ENCODE measurements around the gene DDC. TPM values are rescaled to one million over a fixed set of nuclear protein-coding genes. Genes with fewer than 3 reads are reported as not detected.
"Not testable (repeated sequence)": the region's sequence is repeated elsewhere in the genome, so short reads cannot be mapped to it uniquely, and the experiment has no call there.

The DDC gene
- total RNA-seq, 1 experiment from 2014 or later, result not detected

DNA sequence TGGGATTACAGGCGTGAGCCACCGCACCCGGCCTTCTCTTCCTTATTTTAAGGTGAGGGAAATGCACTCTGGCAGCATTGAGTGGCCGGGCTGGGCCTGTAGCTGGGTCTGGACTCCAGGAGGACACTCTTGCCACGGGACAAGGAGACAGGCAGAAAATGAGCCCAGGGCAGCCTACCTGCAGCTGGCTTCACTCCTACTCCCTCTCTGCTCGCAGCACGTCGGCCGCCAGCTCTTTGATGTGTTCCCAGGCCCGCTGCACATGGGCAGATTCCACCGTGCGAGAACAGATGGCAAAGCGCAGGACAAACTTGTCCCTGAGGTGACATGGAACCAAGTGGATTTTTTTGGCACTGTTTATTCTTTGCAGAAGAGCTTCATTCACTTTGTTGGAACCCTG is 102.2 kb downstream of the DDC start:
- Histone ChIP-seq H3K4me1 (replicated peaks; ENCODE audit: insufficient read depth) (peaks cover 4% of the 10 kb centered on the region), H3K9me2 (ENCODE audit: insufficient read depth) (no peaks in the 10 kb centered on the region), H3K27ac (no peak overlapping the region), H3K4me2 (no peak overlapping the region), H3K36me3 (ENCODE audit: low read depth) (no peaks in the 10 kb centered on the region), H3K4me3 (no peak overlapping the region), H3K79me2 (ENCODE audit: low read depth) (no peaks in the 10 kb centered on the region), H3K27me3 (ENCODE audit: insufficient read depth, low read depth) (no peaks in the 10 kb centered on the region), H2AFZ (no peak overlapping the region), H3F3A (ENCODE audit: insufficient read depth, low read depth) (no peaks in the 10 kb centered on the region), H3K9me3 (ENCODE audit: insufficient read depth, low read depth) (no peaks in the 10 kb centered on the region), H4K20me1 (ENCODE audit: insufficient read depth) (no peaks in the 10 kb centered on the region)
- no TSS peak for BruUV-seq (replicated peaks)
- TF ChIP-seq CTCF (conservative IDR thresholded peaks at IDR 0.05) (no peak), EZH2 (IDR thresholded peaks at IDR 0.05; ENCODE audit: low read depth) (no peak)
- intact Hi-C loops (cut with micrococcal nuclease; ENCODE audit: unreplicated experiment), result loop anchor here (10.0 kb wide), 1 partner anchor 902 kb away; no protein-coding TSS in a partner anchor
- POLR2A ChIA-PET (ENCODE audit: unreplicated experiment), result no interaction called here
- no peak for DNase-seq
- CTCF ChIA-PET, result no interaction called here

GRCh38 chr7:50462361-50462760 is 102.8 kb downstream of the DDC start:
- Histone ChIP-seq H3K36me3 (ENCODE audit: low read depth) (no peaks in the 10 kb centered on the region), H3K79me2 (ENCODE audit: low read depth) (no peaks in the 10 kb centered on the region), H3K9me3 (ENCODE audit: insufficient read depth, low read depth) (no peaks in the 10 kb centered on the region), H3K4me2 (no peak overlapping the region), H3K9me2 (ENCODE audit: insufficient read depth) (no peaks in the 10 kb centered on the region), H2AFZ (no peak overlapping the region), H3K27ac (no peak overlapping the region), H3K4me1 (replicated peaks; ENCODE audit: insufficient read depth) (no peaks in the 10 kb centered on the region), H3K27me3 (ENCODE audit: insufficient read depth, low read depth) (no peaks in the 10 kb centered on the region), H3K4me3 (no peak overlapping the region), H3F3A (ENCODE audit: insufficient read depth, low read depth) (no peaks in the 10 kb centered on the region), H4K20me1 (ENCODE audit: insufficient read depth) (no peaks in the 10 kb centered on the region)
- no TSS peak for BruUV-seq (replicated peaks)
- intact Hi-C loops (cut with micrococcal nuclease; ENCODE audit: unreplicated experiment), result loop anchor here (10.0 kb wide), 1 partner anchor 902 kb away; no protein-coding TSS in a partner anchor
- POLR2A ChIA-PET (ENCODE audit: unreplicated experiment), result no interaction called here
- DNase-seq, result no peak
- CTCF ChIA-PET, result no interaction called here
- TF ChIP-seq EZH2 (IDR thresholded peaks at IDR 0.05; ENCODE audit: low read depth) (no peak), CTCF (conservative IDR thresholded peaks at IDR 0.05) (no peak)

- ChIA-PET POLR2A (ENCODE audit: unreplicated experiment) (no interaction called here), CTCF (no interaction called here)
Measured at GRCh38 chr7:50461695-50462094, 103.5 kb downstream of the DDC start.

GRCh38 chr7:50459183-50459582 is 106.0 kb downstream of the DDC start:
- H2AFZ ChIP-seq; H3K4me2 ChIP-seq; DNase-seq; H4K20me1 ChIP-seq (ENCODE audit: insufficient read depth); H3K79me2 ChIP-seq (ENCODE audit: low read depth); H3F3A ChIP-seq (ENCODE audit: insufficient read depth, low read depth); H3K27ac ChIP-seq; intact Hi-C loops (cut with micrococcal nuclease; ENCODE audit: unreplicated experiment); H3K9me3 ChIP-seq (ENCODE audit: insufficient read depth, low read depth); H3K4me1 ChIP-seq (replicated peaks; ENCODE audit: insufficient read depth); H3K36me3 ChIP-seq (ENCODE audit: low read depth); POLR2A ChIA-PET (ENCODE audit: unreplicated experiment); H3K9me2 ChIP-seq (ENCODE audit: insufficient read depth); H3K4me3 ChIP-seq; BruUV-seq (replicated peaks); CTCF ChIA-PET: not testable (repeated sequence)
- peaks cover 11% of the 10 kb centered on the region; the same call in 1 of the 2 replicates for H3K27me3 ChIP-seq (ENCODE audit: insufficient read depth, low read depth)

More at GRCh38 chr7:50461695-50462094, 103.5 kb downstream of the DDC start:
- H3K27me3 ChIP-seq (ENCODE audit: insufficient read depth, low read depth), result no peaks in the 10 kb centered on the region
- H3K4me2 ChIP-seq, result no peak overlapping the region
- intact Hi-C loops (cut with micrococcal nuclease; ENCODE audit: unreplicated experiment), result loop anchor here (10.0 kb wide), 1 partner anchor 903 kb away; no protein-coding TSS in a partner anchor
- H3K27ac ChIP-seq, result no peak overlapping the region
- H2AFZ ChIP-seq, result no peak overlapping the region
- DNase-seq, result no peak
- H3F3A ChIP-seq (ENCODE audit: insufficient read depth, low read depth), result no peaks in the 10 kb centered on the region
- no peaks in the 10 kb centered on the region for H3K4me1 ChIP-seq (replicated peaks; ENCODE audit: insufficient read depth)
- H3K9me2 ChIP-seq (ENCODE audit: insufficient read depth), result no peaks in the 10 kb centered on the region
- no peaks in the 10 kb centered on the region for H3K9me3 ChIP-seq (ENCODE audit: insufficient read depth, low read depth)
- no TSS peak for BruUV-seq (replicated peaks)
- no peak overlapping the region for H3K4me3 ChIP-seq
- H4K20me1 ChIP-seq (ENCODE audit: insufficient read depth), result no peaks in the 10 kb centered on the region
- no peak for TF ChIP-seq EZH2 (IDR thresholded peaks at IDR 0.05; ENCODE audit: low read depth)
- no peak for TF ChIP-seq CTCF (conservative IDR thresholded peaks at IDR 0.05)
- no peaks in the 10 kb centered on the region for H3K36me3 ChIP-seq (ENCODE audit: low read depth)
- H3K79me2 ChIP-seq (ENCODE audit: low read depth), result no peaks in the 10 kb centered on the region

GRCh38 chr7:50458651-50459050 is 106.6 kb downstream of the DDC start:
- BruUV-seq (replicated peaks), result not testable (repeated sequence)

More at GRCh38 chr7:50458651-50459050, 106.6 kb downstream of the DDC start:
- H3K27me3 ChIP-seq (ENCODE audit: insufficient read depth, low read depth), result peaks cover 11% of the 10 kb centered on the region; the same call in 1 of the 2 replicates
- H3K9me3 ChIP-seq (ENCODE audit: insufficient read depth, low read depth); H3K79me2 ChIP-seq (ENCODE audit: low read depth); H2AFZ ChIP-seq; H3K9me2 ChIP-seq (ENCODE audit: insufficient read depth); DNase-seq; H3F3A ChIP-seq (ENCODE audit: insufficient read depth, low read depth); H3K4me2 ChIP-seq; H3K27ac ChIP-seq; intact Hi-C loops (cut with micrococcal nuclease; ENCODE audit: unreplicated experiment); H3K4me3 ChIP-seq; CTCF ChIA-PET; H4K20me1 ChIP-seq (ENCODE audit: insufficient read depth); POLR2A ChIA-PET (ENCODE audit: unreplicated experiment); H3K36me3 ChIP-seq (ENCODE audit: low read depth); H3K4me1 ChIP-seq (replicated peaks; ENCODE audit: insufficient read depth): not testable (repeated sequence)

Measured in PC-9 (cell line).